Measurements from ENCODE around the gene BDNF. TPM values are rescaled to one million over a fixed set of nuclear protein-coding genes. Genes with fewer than 3 reads are reported as not detected.
A peak's percentile ranks its signal among the peaks of the same experiment; 100 is the strongest.
"Not testable (repeated sequence)": the region's sequence is repeated elsewhere in the genome, so short reads cannot be mapped to it uniquely, and the experiment has no call there.

The BDNF gene
- 0.37 and 0.66 TPM in 2 replicates for total RNA-seq (2014; rRNA removed; shearing (Covaris generic))
- polyA plus RNA-seq (2015; cell fraction: cytosol; rRNA removed), result 0.63 and 0.72 TPM in 2 replicates
- 0.38 TPM in 1 of 2 replicates, not detected in the other for polyA plus RNA-seq (2015; cell fraction: nucleus; rRNA removed)

- in situ Hi-C loops (cut with HindIII; ENCODE audit: low pct_unique_long_range_greater_than_20kb, low sequenced_read_pairs), result no loop called here
- peak; percentile 5 for DNase-seq (ENCODE audit: low read depth, low spot score)
Measured at GRCh38 chr11:27700351-27701301, at the start of gene BDNF. BDNF (minus strand) TSS chr11:27700455; CDS start chr11:27658564, 41,891 bp downstream.

GRCh38 chr11:27740362-27741013 lies 40.2 kb upstream of the BDNF start:
- in situ Hi-C loops (cut with HindIII; ENCODE audit: low pct_unique_long_range_greater_than_20kb, low sequenced_read_pairs), result no loop called here
- no peak for DNase-seq (ENCODE audit: low read depth, low spot score)

- in situ Hi-C loops (cut with HindIII; ENCODE audit: low pct_unique_long_range_greater_than_20kb, low sequenced_read_pairs), result no loop called here
- no peak for DNase-seq (ENCODE audit: low read depth, low spot score)
Measured at GRCh38 chr11:27735281-27735680, 35.0 kb upstream of the BDNF start.

GRCh38 chr11:27731803-27732202 lies 31.5 kb upstream of the BDNF start:
- in situ Hi-C loops (cut with HindIII; ENCODE audit: low pct_unique_long_range_greater_than_20kb, low sequenced_read_pairs); DNase-seq (ENCODE audit: low read depth, low spot score): not testable (repeated sequence)

- no peak for DNase-seq (ENCODE audit: low read depth, low spot score)
- in situ Hi-C loops (cut with HindIII; ENCODE audit: low pct_unique_long_range_greater_than_20kb, low sequenced_read_pairs), result no loop called here
Measured at GRCh38 chr11:27726981-27727380, 26.7 kb upstream of the BDNF start.

- in situ Hi-C loops (cut with HindIII; ENCODE audit: low pct_unique_long_range_greater_than_20kb, low sequenced_read_pairs), result no loop called here
- DNase-seq (ENCODE audit: low read depth, low spot score), result no peak
Measured at GRCh38 chr11:27723687-27724086, 23.4 kb upstream of the BDNF start.

- in situ Hi-C loops (cut with HindIII; ENCODE audit: low pct_unique_long_range_greater_than_20kb, low sequenced_read_pairs), result no loop called here
- DNase-seq (ENCODE audit: low read depth, low spot score), result no peak
Measured at GRCh38 chr11:27722953-27723344, 22.7 kb upstream of the BDNF start.

- no peak for DNase-seq (ENCODE audit: low read depth, low spot score)
- in situ Hi-C loops (cut with HindIII; ENCODE audit: low pct_unique_long_range_greater_than_20kb, low sequenced_read_pairs), result no loop called here
Measured at GRCh38 chr11:27722117-27722952, 22.1 kb upstream of the BDNF start.

- in situ Hi-C loops (cut with HindIII; ENCODE audit: low pct_unique_long_range_greater_than_20kb, low sequenced_read_pairs), result no loop called here
- no peak for DNase-seq (ENCODE audit: low read depth, low spot score)
Measured at GRCh38 chr11:27721264-27722116, 21.2 kb upstream of the BDNF start.

- DNase-seq (ENCODE audit: low read depth, low spot score), result peak; percentile 42
- in situ Hi-C loops (cut with HindIII; ENCODE audit: low pct_unique_long_range_greater_than_20kb, low sequenced_read_pairs), result no loop called here
Measured at GRCh38 chr11:27720277-27720830, 20.1 kb upstream of the BDNF start.

GRCh38 chr11:27719546-27719925 lies 19.3 kb upstream of the BDNF start:
- no peak for DNase-seq (ENCODE audit: low read depth, low spot score)
- in situ Hi-C loops (cut with HindIII; ENCODE audit: low pct_unique_long_range_greater_than_20kb, low sequenced_read_pairs), result no loop called here

- DNase-seq (ENCODE audit: low read depth, low spot score), result peak; percentile 19
- in situ Hi-C loops (cut with HindIII; ENCODE audit: low pct_unique_long_range_greater_than_20kb, low sequenced_read_pairs), result no loop called here
Measured at GRCh38 chr11:27718863-27719545, 18.7 kb upstream of the BDNF start.

GRCh38 chr11:27718346-27718862 lies 18.1 kb upstream of the BDNF start:
- peak; percentile 26 for DNase-seq (ENCODE audit: low read depth, low spot score)
- in situ Hi-C loops (cut with HindIII; ENCODE audit: low pct_unique_long_range_greater_than_20kb, low sequenced_read_pairs), result no loop called here

GRCh38 chr11:27717801-27718229 lies 17.6 kb upstream of the BDNF start:
- in situ Hi-C loops (cut with HindIII; ENCODE audit: low pct_unique_long_range_greater_than_20kb, low sequenced_read_pairs), result no loop called here
- no peak for DNase-seq (ENCODE audit: low read depth, low spot score)

GRCh38 chr11:27717377-27717776 lies 17.1 kb upstream of the BDNF start:
- in situ Hi-C loops (cut with HindIII; ENCODE audit: low pct_unique_long_range_greater_than_20kb, low sequenced_read_pairs), result no loop called here
- peak; percentile 48 for DNase-seq (ENCODE audit: low read depth, low spot score)

- no peak for DNase-seq (ENCODE audit: low read depth, low spot score)
- in situ Hi-C loops (cut with HindIII; ENCODE audit: low pct_unique_long_range_greater_than_20kb, low sequenced_read_pairs), result no loop called here
Measured at GRCh38 chr11:27716835-27717234, 16.6 kb upstream of the BDNF start.
